ENCODE results near the gene IRF2. TPM values are rescaled to one million over a fixed set of nuclear protein-coding genes. Genes with fewer than 3 reads are reported as not detected.

Gene IRF2
- total and polyA plus RNA-seq, 2 of the 8 experiments (the other 6 are each of a cell fraction or from before 2014, with no cell fraction given) = 13.8 to 17.0 TPM

GRCh38 chr4:184408684-184409081 is 65.7 kb downstream of the IRF2 start:
- Histone ChIP-seq H3K9me3 (ENCODE audit: insufficient read depth in 2 of 2, low read depth in 1 of 2, low read length in 1 of 2) (no peaks in the 10 kb centered on the region), H2BK120ac (replicated peaks; ENCODE audit: low read depth, low read length) (no peak overlapping the region), H4K8ac (ENCODE audit: extremely low read depth, insufficient read depth, low read length) (no peak overlapping the region), H4K91ac (replicated peaks; ENCODE audit: insufficient read length, low read length) (no peak overlapping the region), H3K36me3 (ENCODE audit: control insufficient read depth in 2 of 4, insufficient read depth in 4 of 4, low read length in 3 of 4) (peaks cover 0 to 17% (median under 1%) of the 10 kb centered on the region in 4 experiments; a peak in 2 of 8 replicates), H2AFZ (ENCODE audit: low read length) (no peak overlapping the region), H2AK5ac (ENCODE audit: low read depth, low read length) (peak overlapping the region; percentile 33; the same call in 1 of the 2 replicates), H4K20me1 (replicated peaks in 1 of 2; ENCODE audit: control insufficient read depth in 1 of 2, insufficient read depth in 2 of 2, low read length in 2 of 2) (no peaks in the 10 kb centered on the region), H3K23ac (ENCODE audit: insufficient read length) (no peak overlapping the region), H3K56ac (replicated peaks; ENCODE audit: insufficient read length, low read depth, low read length) (no peak overlapping the region), H3K27ac (ENCODE audit: low read depth, low read length) (no peak overlapping the region), H3K18ac (ENCODE audit: extremely low read depth, low read length) (no peak overlapping the region), H2BK20ac (ENCODE audit: low read length) (peak overlapping the region; percentile 23; the same call in 1 of the 2 replicates), H3K4ac (replicated peaks; ENCODE audit: insufficient read length, low read depth, low read length) (peak overlapping the region; percentile 18), H3K4me1 (replicated peaks in 1 of 4; ENCODE audit: control insufficient read depth in 3 of 4, insufficient read depth in 4 of 4, low read length in 3 of 4) (peaks cover 5 to 9% (median 7%) of the 10 kb centered on the region in 4 experiments; a peak in 6 of 7 replicates), H3K4me2 (ENCODE audit: insufficient read depth in 1 of 2, low read depth in 2 of 2, low read length in 2 of 2) (no peak overlapping the region), H2BK12ac (ENCODE audit: low read depth, low read length) (no peak overlapping the region), H3K23me2 (ENCODE audit: low read depth, low read length) (no peaks in the 10 kb centered on the region), H2BK5ac (ENCODE audit: low read depth, low read length) (peak overlapping the region; percentile 61; the same call in 1 of the 2 replicates), H3K14ac (ENCODE audit: insufficient read length) (no peak overlapping the region), H3K79me2 (ENCODE audit: control insufficient read depth in 1 of 2, insufficient read depth in 2 of 2, low read length in 2 of 2) (no peaks in the 10 kb centered on the region), H3K4me3 (ENCODE audit: extremely low read depth in 1 of 4, insufficient read depth in 2 of 4, low read depth in 3 of 4, low read length in 4 of 4) (no peak overlapping the region), H3K79me1 (ENCODE audit: low read depth, low read length) (no peaks in the 10 kb centered on the region), H3K27me3 (replicated peaks in 1 of 4; ENCODE audit: control insufficient read depth in 3 of 4, extremely low read depth in 1 of 4, insufficient read depth in 3 of 4, low read length in 3 of 4) (no peaks in the 10 kb centered on the region), H2BK15ac (ENCODE audit: low read length) (no peak overlapping the region), H4K5ac (ENCODE audit: insufficient read length, low read depth, low read length) (no peak overlapping the region), H3K9ac (replicated peaks in 1 of 4; ENCODE audit: extremely low read depth in 1 of 4, low read depth in 3 of 4, low read length in 3 of 4) (no peak overlapping the region)
- CTCF ChIA-PET (ENCODE audit: partially characterized antibody) = interaction anchor here (0.8 to 1.7 kb wide), 3 partner anchors 13 to 38 kb away, joined by 3 read pairs; no protein-coding TSS in a partner anchor
- POLR2A ChIA-PET (ENCODE audit: partially characterized antibody) = interaction anchor here (1.1 kb wide), 1 partner anchor 21 kb away, joined by 3 read pairs; no protein-coding TSS in a partner anchor
- TF ChIP-seq HDAC6 (IDR thresholded peaks at IDR 0.05; ENCODE audit: low read depth, low read length) = no peak
- no peak for TF ChIP-seq TCF12 (IDR thresholded peaks at IDR 0.05; ENCODE audit: low read depth, low read length)
- no peak for TF ChIP-seq BRCA1 (IDR thresholded peaks at IDR 0.05; ENCODE audit: low read depth, low read length)
- no peak for TF ChIP-seq TAF7 (optimal IDR thresholded peaks at IDR 0.05; ENCODE audit: borderline replicate concordance, low read depth, low read length)
- no peak for TF ChIP-seq CTBP2 (IDR thresholded peaks at IDR 0.05; ENCODE audit: borderline replicate concordance, insufficient read depth, insufficient read length, low read length)
- TF ChIP-seq RFX5 (IDR thresholded peaks at IDR 0.05; ENCODE audit: borderline replicate concordance, low read depth, low read length) = no peak
- TF ChIP-seq KDM4A (IDR thresholded peaks at IDR 0.05; ENCODE audit: low read depth, low read length, severe bottlenecking) = no peak
- no peak for TF ChIP-seq ASH2L (IDR thresholded peaks at IDR 0.05; ENCODE audit: low read length)
- TF ChIP-seq CREB1 (IDR thresholded peaks at IDR 0.05) = no peak
- no peak for TF ChIP-seq SP4 (IDR thresholded peaks at IDR 0.05; ENCODE audit: low read length)
- FAIRE-seq (no peak), DNase-seq (ENCODE audit: low read depth in 1 of 2, low spot score in 2 of 2) (no peak)
- 85% methylated on average over 3 of the region's 3 CpGs; no CpG with 5 or more reads in 1 of the 2 experiments for WGBS, 2 experiments (ENCODE audit: extremely low coverage in 1 of 2, insufficient coverage in 1 of 2, insufficient read length in 1 of 2, insufficient replicate concordance in 2 of 2, low coverage in 1 of 2, low lambda C conversion rate in 2 of 2, missing lambda C conversion rate in 1 of 2)
